ENCODE measurements around the gene IGSF23.

The IGSF23 gene, protein sequence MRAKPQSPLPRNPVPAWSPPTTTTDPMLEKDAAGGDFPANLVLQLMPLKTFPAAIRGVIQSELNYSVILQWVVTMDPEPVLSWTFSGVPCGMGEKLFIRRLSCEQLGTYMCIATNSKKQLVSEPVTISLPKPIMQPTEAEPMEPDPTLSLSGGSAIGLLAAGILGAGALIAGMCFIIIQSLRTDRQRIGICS

DNA sequence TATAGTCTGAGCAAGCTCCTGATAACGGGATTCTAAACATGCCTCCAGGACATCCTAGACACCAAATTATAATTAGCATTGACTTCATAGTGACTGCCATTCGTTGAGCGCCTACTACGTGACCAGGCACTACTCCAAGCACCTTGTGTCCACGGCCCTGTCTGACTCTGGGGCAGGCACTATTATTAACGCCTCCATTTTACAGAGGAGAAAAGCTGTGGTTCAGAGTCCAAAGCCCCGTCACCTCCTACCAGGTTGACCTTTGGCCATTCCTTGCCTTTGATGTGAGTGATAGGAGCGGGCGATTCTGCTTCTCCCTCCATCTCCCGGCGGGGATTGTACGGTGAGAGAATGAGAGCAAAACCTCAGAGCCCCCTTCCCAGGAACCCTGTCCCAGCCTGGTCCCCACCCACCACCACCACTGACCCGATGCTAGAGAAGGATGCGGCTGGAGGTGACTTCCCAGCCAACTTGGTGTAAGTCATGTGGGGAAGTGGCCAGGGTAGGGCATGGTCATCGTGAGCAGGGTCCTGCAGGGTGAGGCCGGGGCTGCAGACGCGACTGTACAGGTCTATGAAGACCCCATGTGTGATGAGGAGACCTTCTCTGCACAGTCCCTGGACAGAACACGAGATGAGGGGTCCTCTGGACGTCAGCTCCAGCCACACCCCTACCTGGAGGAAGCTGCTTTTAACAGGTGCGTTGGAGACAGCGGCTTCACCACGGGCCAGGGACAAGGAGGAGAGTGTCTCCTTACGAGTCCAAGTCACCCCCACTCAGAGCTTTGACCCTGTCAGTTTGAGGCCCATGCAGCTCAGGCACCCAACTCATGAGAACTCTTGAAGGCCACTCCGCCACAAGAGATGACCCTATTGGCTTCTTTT, at the start of gene IGSF23:
Gene IGSF23, plus strand, starts transcription at position 269 of the 884 bp plus-strand sequence. Its CDS starts 83 bp downstream, at position 352.
- DNase-seq = no peak

- no peak for DNase-seq
Measured at GRCh38 chr19:44566984-44567383, 46.4 kb upstream of the IGSF23 start.

DNA sequence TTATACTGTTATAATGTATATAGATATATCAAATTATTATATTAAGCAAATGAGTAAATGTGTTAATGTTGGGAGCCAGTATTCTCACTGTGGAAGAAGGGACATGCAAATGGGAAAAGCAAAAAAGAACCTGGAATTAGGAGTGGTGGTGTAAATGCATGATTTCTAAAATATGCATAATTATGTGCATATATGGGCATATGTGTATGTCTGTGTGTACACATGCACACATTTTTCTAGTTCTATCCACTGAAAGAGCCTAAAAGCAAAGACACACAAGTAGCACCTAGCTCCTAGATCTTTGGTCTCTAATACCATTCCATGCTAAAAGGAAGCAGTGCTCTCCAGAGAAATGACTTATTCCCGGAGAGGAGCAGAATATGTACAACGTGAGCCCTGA, 45.6 kb upstream of the IGSF23 start:
- DNase-seq = no peak

DNA sequence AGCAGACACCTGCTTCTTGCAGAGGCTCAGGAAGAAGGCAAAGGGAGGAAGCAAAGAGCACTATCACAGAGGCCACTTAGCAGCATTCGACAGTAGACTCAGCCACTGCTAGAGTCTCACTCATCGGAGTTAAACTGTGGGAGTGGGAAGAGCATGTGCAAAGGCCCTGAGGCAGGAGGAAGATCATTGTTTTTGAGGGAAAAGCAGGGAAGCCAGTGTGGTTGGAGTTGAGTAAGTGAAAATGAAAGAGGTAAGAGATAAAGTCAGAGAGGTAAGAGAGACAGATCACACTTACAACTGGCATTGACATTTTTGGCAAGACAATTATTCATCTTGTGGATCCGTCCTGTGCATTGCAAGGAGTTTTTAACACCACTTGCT, 42.8 kb upstream of the IGSF23 start:
- no peak for DNase-seq

DNA sequence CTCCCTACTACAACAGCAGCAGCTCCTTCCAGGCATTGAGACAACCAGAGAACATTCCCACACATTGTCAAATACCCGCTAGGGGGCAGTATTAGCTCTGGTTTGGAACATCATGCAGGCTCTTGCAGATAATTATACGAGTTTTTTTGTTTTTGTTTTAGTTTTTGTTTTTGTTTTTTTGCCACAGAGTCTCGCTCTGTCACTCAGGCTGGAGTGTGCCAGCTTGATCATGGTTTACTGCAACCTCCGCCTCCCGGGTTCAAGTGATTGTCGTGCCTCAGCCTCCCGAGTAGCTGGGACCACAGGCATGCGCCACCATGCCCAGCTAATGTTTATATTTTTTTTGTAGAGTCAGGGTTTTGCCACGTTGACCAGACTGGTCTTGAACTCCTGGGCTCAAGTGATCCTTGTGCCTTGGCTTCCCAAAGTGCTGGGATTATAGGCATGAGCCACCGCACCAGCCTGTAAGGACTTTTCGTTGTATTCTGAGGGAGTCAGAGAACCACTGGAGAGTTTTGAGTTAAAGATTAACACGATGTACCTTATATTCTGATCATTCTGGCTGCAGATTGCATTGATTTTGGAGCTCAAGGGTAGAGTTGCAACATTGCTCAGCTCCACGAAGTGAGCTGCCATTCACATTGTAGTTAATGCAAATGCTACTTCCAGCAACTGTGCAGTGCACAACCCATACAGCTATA, 42.2 kb upstream of the IGSF23 start:
- DNase-seq = no peak

DNA sequence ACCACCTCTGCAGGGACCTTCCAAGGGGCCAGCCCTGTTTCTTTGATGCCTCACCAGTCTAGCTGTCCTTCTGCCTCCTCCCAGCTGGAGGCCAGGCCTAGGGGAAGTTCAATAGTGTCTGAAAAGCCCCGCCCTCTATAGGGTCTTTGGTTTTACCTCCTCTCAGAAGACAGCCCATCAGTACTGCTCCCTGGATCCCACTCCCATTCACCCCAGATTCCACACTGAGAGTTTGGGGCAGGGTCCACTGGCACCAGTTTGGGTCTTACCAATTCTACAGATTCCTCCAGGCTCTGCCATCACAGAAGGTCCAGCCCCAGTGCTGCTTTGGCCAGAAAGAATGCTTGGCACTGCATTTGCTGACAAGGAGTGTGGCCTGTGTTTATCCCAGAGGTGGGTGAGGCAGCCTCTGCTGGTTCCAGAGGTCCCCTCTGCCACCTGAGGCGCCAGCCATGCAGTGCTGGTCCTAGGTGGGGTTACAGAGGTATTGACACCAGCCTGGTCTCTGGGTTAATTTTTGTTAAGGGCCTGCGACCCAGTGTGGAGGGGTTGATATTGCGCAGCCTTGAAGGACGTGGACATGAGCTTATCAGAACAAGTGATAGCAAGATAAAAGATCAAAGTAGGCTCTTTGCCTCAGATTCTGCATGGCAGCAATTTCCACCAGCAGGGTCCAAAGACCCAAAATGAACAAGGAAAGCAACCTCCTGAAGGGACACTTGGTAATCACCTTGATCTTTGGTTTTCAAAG, 41.4 kb upstream of the IGSF23 start:
- no peak for DNase-seq

DNA sequence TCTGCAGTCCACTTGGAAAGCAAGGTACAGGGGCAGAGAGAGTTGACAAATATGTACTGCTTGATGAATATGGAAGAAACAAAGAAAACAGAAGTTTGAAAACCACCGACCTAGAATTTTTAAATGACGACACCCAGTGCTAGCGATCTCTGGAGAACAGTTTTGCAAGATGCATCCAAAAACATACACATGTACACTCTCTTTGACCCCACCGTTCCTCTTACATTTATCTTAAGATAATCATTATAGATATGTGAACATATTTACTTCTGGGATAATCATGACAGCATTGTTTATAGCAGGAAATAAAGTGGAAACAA, 40.8 kb upstream of the IGSF23 start:
- no peak for DNase-seq

- DNase-seq = no peak
Measured at GRCh38 chr19:44573183-44573582, 40.2 kb upstream of the IGSF23 start.

- DNase-seq = no peak
Measured at GRCh38 chr19:44573627-44574026, 39.7 kb upstream of the IGSF23 start.

DNA sequence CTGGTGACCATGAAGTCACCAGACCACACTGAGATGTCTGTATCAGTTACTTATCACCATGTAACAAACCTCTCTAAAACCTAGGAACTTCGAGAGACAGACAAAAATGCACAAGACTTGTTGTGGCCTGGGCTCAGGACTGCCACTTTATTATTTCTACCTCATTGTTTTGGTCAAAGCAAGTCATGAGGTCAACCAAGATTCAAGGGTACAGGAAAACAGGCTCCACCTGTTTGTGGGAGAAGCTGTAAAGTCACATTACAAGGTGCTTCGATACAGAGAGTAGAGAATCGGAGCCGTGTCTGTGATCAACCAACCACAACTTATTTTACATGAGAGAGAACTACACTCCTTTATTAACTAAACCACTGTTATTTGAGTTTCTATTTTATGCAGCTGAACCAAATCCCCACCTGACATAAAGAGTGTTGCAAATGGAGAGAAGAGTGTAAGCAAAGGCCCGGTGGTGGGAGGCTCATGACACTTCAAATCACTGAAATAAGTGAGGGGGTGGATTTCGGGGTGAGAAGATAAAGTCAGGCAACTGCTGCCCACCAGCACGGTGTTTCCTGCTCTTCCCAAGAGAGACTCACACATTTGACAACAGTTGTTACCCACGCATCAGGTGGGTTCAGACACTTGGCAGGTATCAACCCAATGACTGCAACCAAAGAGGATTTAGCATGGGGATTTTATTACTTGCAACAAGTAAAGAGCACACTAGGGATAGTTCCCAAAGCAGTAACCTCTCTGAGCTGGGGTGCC, 39.0 kb upstream of the IGSF23 start:
- no peak for DNase-seq

- no peak for DNase-seq
Measured at GRCh38 chr19:44575116-44575700, 38.2 kb upstream of the IGSF23 start.

- no peak for DNase-seq
Measured at GRCh38 chr19:44576843-44577565, 36.4 kb upstream of the IGSF23 start.

- no peak for DNase-seq
Measured at GRCh38 chr19:44577566-44577874, 35.8 kb upstream of the IGSF23 start.

- DNase-seq = no peak
Measured at GRCh38 chr19:44579663-44580365, 33.5 kb upstream of the IGSF23 start.

DNA sequence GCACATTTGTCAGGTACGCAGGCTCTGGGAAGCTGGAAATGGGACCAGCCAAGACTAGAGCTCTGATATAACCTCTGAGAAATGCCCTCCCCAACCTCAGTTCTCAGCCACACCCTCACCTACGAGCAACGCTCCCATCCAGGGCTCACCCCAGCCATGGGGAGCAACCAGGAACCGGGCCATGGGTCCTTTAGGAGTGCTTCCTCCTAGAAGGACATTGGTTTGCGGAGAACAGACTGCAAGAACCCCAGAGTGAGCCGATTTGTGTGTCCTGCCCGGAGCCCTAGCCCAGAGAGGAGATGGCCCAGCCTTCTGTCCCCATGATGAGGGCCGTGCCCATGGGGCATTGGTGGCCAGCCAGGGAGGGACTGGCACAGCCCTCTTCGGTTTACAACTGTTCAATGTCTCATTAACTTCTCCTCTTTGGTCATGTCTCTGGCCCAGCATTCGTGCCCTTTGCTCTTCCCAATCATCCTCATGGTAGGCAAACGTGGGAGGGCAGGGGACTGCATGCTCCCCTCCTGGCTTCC, 32.9 kb upstream of the IGSF23 start:
- no peak for DNase-seq

- no peak for DNase-seq
Measured at GRCh38 chr19:44581288-44581687, 32.1 kb upstream of the IGSF23 start.

GRCh38 chr19:44582581-44583265, 30.6 kb upstream of the IGSF23 start:
- no peak for DNase-seq

- DNase-seq = no peak
Measured at GRCh38 chr19:44585371-44586133, 27.8 kb upstream of the IGSF23 start.
